ENCODE data around the gene MARCKSL1. TPM values are rescaled to one million over a fixed set of nuclear protein-coding genes. Genes with fewer than 3 reads are reported as not detected.
"Not testable (repeated sequence)": the region's sequence is repeated elsewhere in the genome, so short reads cannot be mapped to it uniquely, and the experiment has no call there.

MARCKSL1 gene
- total RNA-seq, 1 donor from 2014 or later, result 132 TPM

- peaks cover 21% of the 10 kb centered on the region for H3K36me3 Mint-ChIP-seq (ENCODE audit: low read depth)
- POLR2A ChIA-PET, result interaction anchor here (2.8 to 5.5 kb wide), 3 partner anchors 9 to 33 kb away, joined by 10 to 75 read pairs (median 35); partner anchors contain the start of genes BSDC1 and MARCKSL1
- H3K4me1 Mint-ChIP-seq, result peaks cover 31% of the 10 kb centered on the region
These were observed 25.3 kb upstream of the MARCKSL1 start for GRCh38 chr1:32361308-32361673.

GRCh38 chr1:32358435-32358834 lies 22.4 kb upstream of the MARCKSL1 start:
- DNase-seq (no peak), ATAC-seq (ENCODE audit: low read depth) (no peak)
- peaks cover 29% of the 10 kb centered on the region for H3K4me1 Mint-ChIP-seq
- intact Hi-C loops (cut with micrococcal nuclease), result no loop called here
- no peak overlapping the region for H3K27ac Mint-ChIP-seq
- no peaks in the 10 kb centered on the region for H3K9me3 Mint-ChIP-seq
- no peaks in the 10 kb centered on the region for H3K36me3 Mint-ChIP-seq (ENCODE audit: low read depth)
- no peaks in the 10 kb centered on the region for H3K27me3 Mint-ChIP-seq
- H3K4me3 Mint-ChIP-seq, result no peak overlapping the region
- CTCF ChIA-PET, result interaction anchor here (1.7 kb wide), 1 partner anchor 23 kb away, joined by 5 read pairs; the partner anchor contains the start of gene MARCKSL1
- POLR2A ChIA-PET, result interaction anchor here (5.5 kb wide), 1 partner anchor 23 kb away, joined by 75 read pairs; the partner anchor contains the start of gene MARCKSL1
- TF ChIP-seq CTCF (IDR thresholded peaks at IDR 0.05), result no peak

More at GRCh38 chr1:32361308-32361673, 25.3 kb upstream of the MARCKSL1 start:
- ATAC-seq (ENCODE audit: low read depth), result no peak
- CTCF ChIA-PET, result interaction anchor here (1.2 to 1.7 kb wide), 2 partner anchors 10 to 146 kb away, joined by 3 to 4 read pairs; no protein-coding TSS in a partner anchor
- intact Hi-C loops (cut with micrococcal nuclease), result loop anchor here (5.0 kb wide), 2 partner anchors 39 to 144 kb away; no protein-coding TSS in a partner anchor
- peak overlapping the region; percentile 71 for H3K4me3 Mint-ChIP-seq
- no peak for TF ChIP-seq CTCF (IDR thresholded peaks at IDR 0.05)
- no peaks in the 10 kb centered on the region for H3K9me3 Mint-ChIP-seq
- no peak for DNase-seq
- H3K27me3 Mint-ChIP-seq, result no peaks in the 10 kb centered on the region
- H3K27ac Mint-ChIP-seq, result no peak overlapping the region

- DNase-seq, result no peak
- TF ChIP-seq CTCF (IDR thresholded peaks at IDR 0.05), result no peak
- intact Hi-C loops (cut with micrococcal nuclease), result no loop called here
- H3K27ac Mint-ChIP-seq, result no peak overlapping the region
- ChIA-PET CTCF (no interaction called here), POLR2A (interaction anchor here (5.5 kb wide), 1 partner anchor 22 kb away, joined by 75 read pairs; the partner anchor contains the start of gene MARCKSL1)
- ATAC-seq (ENCODE audit: low read depth), result no peak
- no peaks in the 10 kb centered on the region for H3K27me3 Mint-ChIP-seq
- H3K9me3 Mint-ChIP-seq, result no peaks in the 10 kb centered on the region
- H3K4me3 Mint-ChIP-seq, result no peak overlapping the region
- peaks cover 29% of the 10 kb centered on the region for H3K4me1 Mint-ChIP-seq
- no peaks in the 10 kb centered on the region for H3K36me3 Mint-ChIP-seq (ENCODE audit: low read depth)
These were observed 21.6 kb upstream of the MARCKSL1 start for GRCh38 chr1:32357614-32358013.

- intact Hi-C loops (cut with micrococcal nuclease), result no loop called here
- H3K27ac Mint-ChIP-seq, result no peak overlapping the region
- H3K4me1 Mint-ChIP-seq, result peaks cover 28% of the 10 kb centered on the region
- no peaks in the 10 kb centered on the region for H3K9me3 Mint-ChIP-seq
- ATAC-seq (ENCODE audit: low read depth) (no peak), DNase-seq (no peak)
- POLR2A ChIA-PET, result interaction anchor here (2.4 kb wide), 1 partner anchor 16 kb away, joined by 9 read pairs; no protein-coding TSS in a partner anchor
- H3K4me3 Mint-ChIP-seq, result no peak overlapping the region
- CTCF ChIA-PET, result no interaction called here
- no peaks in the 10 kb centered on the region for H3K27me3 Mint-ChIP-seq
- TF ChIP-seq CTCF (IDR thresholded peaks at IDR 0.05), result no peak
- no peaks in the 10 kb centered on the region for H3K36me3 Mint-ChIP-seq (ENCODE audit: low read depth)
These were observed 20.4 kb upstream of the MARCKSL1 start for GRCh38 chr1:32356478-32356877.

DNA sequence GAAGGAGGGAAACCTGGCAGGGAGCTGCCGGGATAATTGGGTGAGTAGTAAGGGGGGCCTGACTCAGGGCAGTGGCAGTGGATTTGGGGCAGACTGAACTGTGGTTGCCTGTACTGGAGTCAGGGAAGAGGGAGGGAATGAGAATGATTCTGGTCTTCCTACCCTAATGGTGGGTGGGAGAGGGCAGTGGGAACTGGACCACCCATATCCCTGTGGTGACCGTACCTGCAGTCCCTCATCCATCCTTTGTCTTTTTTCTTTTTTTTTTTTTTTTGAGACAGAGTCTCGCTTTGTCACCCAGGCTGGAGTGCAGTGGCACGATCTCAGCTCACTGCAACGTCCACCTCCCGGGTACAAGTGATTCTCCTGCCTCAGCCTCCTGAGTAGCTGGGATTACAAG lies 19.7 kb upstream of the MARCKSL1 start:
- CTCF ChIA-PET; H3K9me3 Mint-ChIP-seq; H3K27ac Mint-ChIP-seq; intact Hi-C loops (cut with micrococcal nuclease); ATAC-seq (ENCODE audit: low read depth); H3K36me3 Mint-ChIP-seq (ENCODE audit: low read depth); DNase-seq; H3K4me3 Mint-ChIP-seq; H3K27me3 Mint-ChIP-seq: not testable (repeated sequence)
- POLR2A ChIA-PET, result interaction anchor here (2.4 to 6.5 kb wide), 2 partner anchors 16 to 19 kb away, joined by 9 to 121 read pairs; partner anchors contain the start of gene MARCKSL1
- peaks cover 30% of the 10 kb centered on the region for H3K4me1 Mint-ChIP-seq

All from activated B cell treated with CpG ODN at 0.5 μM for 24 hours (primary cell).